Embryonic facial prominence (tissue), 1 donor: Measurements from ENCODE around the gene UNC79.

Experiments
- DNase-seq: peaks from one replicate; pipeline ENCODE4 v3.0.0-alpha.2; 2016; ENCODE audit errors: extremely low spot score

The UNC79 gene

DNA sequence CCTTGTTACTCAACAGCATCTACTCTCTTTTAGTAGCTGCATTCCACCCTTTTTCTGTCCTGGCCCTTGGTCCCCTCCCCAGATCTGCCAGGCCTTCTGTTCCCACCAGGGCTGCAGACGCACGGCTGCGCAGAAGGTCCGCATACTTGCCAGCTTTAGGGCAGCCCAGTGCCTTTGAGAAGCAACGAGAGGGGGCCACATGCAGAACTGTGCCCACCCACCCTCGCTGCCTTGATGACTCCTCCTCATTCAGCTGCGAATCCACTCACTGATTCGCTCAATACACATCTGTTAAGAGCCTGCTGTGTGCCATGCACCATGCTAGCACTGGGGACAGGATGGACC is 318.3 kb downstream of the UNC79 start:
- DNase-seq = no peak

DNA sequence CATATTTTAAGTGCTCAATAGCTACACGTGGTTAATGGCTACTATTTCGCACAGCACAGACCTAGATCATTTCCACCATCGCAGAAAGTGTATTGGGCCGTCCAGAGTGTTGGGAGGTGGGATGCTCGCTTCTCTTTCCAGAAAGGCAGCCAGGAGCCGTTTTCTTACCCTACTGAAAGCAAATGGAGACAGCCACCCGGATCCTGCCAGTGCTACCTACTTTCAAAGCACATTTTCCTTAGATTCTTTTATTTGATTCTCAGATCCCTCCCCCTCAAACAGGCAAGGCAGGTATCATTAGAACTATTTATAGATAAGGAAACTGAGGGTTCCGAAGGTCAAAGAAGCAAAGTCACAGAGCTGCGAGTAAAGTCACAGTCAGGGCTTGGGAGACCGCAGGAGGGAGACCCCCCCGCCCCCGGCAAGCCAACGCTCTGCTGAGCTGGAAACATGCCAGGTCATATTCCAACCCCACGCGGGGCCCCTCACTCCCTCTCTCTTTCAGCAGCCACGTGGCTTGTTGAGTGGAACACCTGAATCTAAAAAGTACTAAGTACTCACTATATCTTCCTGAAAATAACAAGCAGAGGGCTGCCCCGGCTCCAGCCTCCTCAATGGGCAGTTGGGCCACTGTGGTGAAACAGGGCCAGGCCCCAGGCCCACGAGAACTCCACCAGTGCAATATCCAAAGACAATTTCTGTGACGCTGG is 321.4 kb downstream of the UNC79 start:
- DNase-seq = no peak

DNA sequence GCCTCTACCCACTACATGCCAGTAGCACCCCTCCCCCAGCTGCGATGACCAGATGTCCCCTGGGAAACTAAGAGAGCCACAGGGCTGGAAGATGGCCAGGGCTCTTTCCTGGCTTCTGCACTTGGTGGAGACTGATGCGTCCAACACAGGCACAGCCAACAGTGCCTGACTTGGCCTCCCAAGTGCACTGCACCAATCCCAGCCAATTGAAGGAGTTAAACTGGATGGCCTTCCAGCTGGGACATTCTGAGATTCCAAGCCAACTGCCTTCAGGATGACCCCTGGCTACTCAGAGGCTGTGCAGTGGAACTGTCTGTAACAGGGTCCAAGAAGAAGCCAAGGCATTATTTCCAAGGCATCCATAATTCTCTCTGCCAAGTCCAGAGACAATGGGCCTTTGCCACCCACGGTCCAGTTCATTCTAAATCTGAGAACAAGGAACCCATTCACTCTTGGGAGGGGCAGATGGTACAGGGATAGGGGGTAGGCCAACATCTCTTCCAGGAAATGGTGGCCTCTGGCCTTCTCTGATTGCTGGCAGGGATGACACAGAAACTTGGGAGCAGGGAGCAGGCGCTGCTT is 322.3 kb downstream of the UNC79 start:
- DNase-seq = no peak

GRCh38 chr14:93753647-93754046 is 322.9 kb downstream of the UNC79 start:
- DNase-seq = no peak

DNA sequence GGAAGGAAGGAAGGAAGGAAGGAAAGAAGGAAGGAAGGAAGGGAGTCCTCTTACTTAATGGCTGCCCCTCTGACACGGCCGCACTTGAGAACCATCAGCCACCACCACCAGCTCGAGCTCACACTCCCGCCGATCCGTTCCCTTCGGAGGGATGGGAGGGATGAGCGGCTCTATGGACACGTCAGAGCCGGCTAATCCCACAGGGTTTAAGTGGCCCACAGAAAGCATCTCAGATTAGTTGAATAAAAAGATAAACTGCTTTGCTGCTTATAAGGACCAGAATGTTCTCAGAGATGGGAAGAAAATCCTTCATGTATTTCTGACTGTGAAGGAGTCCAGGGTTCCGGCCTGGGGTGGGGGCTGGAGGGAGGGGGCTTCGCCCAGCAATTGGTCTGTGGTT is 326.5 kb downstream of the UNC79 start:
- no peak for DNase-seq
